NB4 (cell line): Measurements from ENCODE around the gene WFIKKN1.

Experiments used
- POLR2A ChIP-seq: IDR thresholded peaks from 2 replicates; pipeline ENCODE4 v1.6.1; 2011; ENCODE audit warnings: mild to moderate bottlenecking; ENCODE audit not compliant: insufficient read length; ENCODE audit errors: extremely low read depth
- TF ChIP-seq, protein P1 (sequence below): IDR thresholded peaks from one replicate; pipeline ENCODE4 v1.5.1; 2012; ENCODE audit warnings: low read depth, low read length

DNA sequence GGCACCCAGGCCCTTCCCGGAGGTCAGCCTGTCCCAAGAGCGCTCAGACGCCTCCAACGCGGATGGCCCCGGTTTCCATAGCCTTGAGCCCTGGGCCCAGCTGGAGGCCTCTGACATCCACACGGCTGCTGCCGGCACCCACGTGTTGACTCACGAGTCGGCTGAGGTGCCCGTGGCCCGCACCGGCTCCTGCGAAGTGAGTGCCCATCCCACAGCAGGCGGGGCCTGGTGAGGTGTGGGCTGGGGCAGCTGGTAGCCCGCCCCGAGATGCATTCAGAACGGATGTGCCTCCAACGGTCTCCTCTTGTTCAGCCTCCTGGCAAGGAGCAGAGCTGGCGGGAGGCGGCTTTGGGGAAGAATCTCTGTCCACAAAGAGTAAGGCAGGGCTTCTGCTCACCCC is 21.1 kb downstream of the WFIKKN1 start:
- TF ChIP-seq, protein P1, sequence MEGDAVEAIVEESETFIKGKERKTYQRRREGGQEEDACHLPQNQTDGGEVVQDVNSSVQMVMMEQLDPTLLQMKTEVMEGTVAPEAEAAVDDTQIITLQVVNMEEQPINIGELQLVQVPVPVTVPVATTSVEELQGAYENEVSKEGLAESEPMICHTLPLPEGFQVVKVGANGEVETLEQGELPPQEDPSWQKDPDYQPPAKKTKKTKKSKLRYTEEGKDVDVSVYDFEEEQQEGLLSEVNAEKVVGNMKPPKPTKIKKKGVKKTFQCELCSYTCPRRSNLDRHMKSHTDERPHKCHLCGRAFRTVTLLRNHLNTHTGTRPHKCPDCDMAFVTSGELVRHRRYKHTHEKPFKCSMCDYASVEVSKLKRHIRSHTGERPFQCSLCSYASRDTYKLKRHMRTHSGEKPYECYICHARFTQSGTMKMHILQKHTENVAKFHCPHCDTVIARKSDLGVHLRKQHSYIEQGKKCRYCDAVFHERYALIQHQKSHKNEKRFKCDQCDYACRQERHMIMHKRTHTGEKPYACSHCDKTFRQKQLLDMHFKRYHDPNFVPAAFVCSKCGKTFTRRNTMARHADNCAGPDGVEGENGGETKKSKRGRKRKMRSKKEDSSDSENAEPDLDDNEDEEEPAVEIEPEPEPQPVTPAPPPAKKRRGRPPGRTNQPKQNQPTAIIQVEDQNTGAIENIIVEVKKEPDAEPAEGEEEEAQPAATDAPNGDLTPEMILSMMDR, result no peak
- no peak for TF ChIP-seq POLR2A
